SJCRH30 (cell line): ENCODE results near the gene SPSB1. TPM values are rescaled to one million over a fixed set of nuclear protein-coding genes. Genes with fewer than 3 reads are reported as not detected.

Experiments used
- DNase-seq, 2 experiments: peaks; one replicate each; pipeline ENCODE4 v3.0.0-alpha.2; 2015 to 2020
- H3K27ac ChIP-seq: fragments of 250-450 bp; sonication (Bioruptor Pico); 2 replicates; pipeline ENCODE4 v1.5.1; 2020; ENCODE audit warnings: mild to moderate bottlenecking, moderate library complexity
- H3K27me3 ChIP-seq: fragments of 250-450 bp; sonication (Bioruptor Pico); 2 replicates; pipeline ENCODE4 v1.5.1; 2020; ENCODE audit warnings: mild to moderate bottlenecking, moderate library complexity
- H3K36me3 ChIP-seq: fragments of 250-450 bp; sonication (Bioruptor Pico); 2 replicates; pipeline ENCODE4 v1.5.1; 2020; ENCODE audit warnings: mild to moderate bottlenecking, moderate library complexity
- H3K4me1 ChIP-seq: fragments of 250-450 bp; sonication (Bioruptor Pico); 2 replicates; pipeline ENCODE4 v1.5.1; 2020; ENCODE audit warnings: mild to moderate bottlenecking, moderate library complexity
- H3K4me3 ChIP-seq: fragments of 250-450 bp; sonication (Bioruptor Pico); 2 replicates; pipeline ENCODE4 v1.5.1; 2020; ENCODE audit warnings: mild to moderate bottlenecking, moderate library complexity
- H3K9me3 ChIP-seq: fragments of 250-450 bp; sonication (Bioruptor Pico); replicated peaks from 2 replicates; pipeline ENCODE4 v1.5.1; 2020; ENCODE audit warnings: mild to moderate bottlenecking, moderate library complexity
- total RNA-seq: library from RNA; depleted of rRNA; stranded (reverse); fragments of >200 nt; shearing (Covaris generic); gene quantifications from 2 replicates; pipeline ENCODE4 v1.2.3, GENCODE V29; 2014

SPSB1 gene
- total RNA-seq, 1 experiment from 2014 or later: 0.43 TPM

- Histone ChIP-seq H3K27me3 (no peaks in the 10 kb centered on the region; the same call in 1 of the 2 replicates), H3K36me3 (no peaks in the 10 kb centered on the region), H3K4me1 (peaks cover 13% of the 10 kb centered on the region), H3K4me3 (no peak overlapping the region), H3K27ac (no peak overlapping the region), H3K9me3 (no peaks in the 10 kb centered on the region)
- peak in 1 of 2 experiments; percentile 42 for DNase-seq
These were observed 11.4 kb upstream of the SPSB1 start for GRCh38 chr1:9281071-9281827.

GRCh38 chr1:9281908-9282695 lies 10.6 kb upstream of the SPSB1 start:
- Histone ChIP-seq H3K27me3 (no peaks in the 10 kb centered on the region; the same call in 1 of the 2 replicates), H3K27ac (no peak overlapping the region), H3K4me1 (peaks cover 13% of the 10 kb centered on the region), H3K4me3 (no peak overlapping the region), H3K36me3 (no peaks in the 10 kb centered on the region), H3K9me3 (no peaks in the 10 kb centered on the region)
- DNase-seq: peak in 1 of 2 experiments; percentile 44

GRCh38 chr1:9282696-9282955 lies 10.1 kb upstream of the SPSB1 start:
- peaks cover 13% of the 10 kb centered on the region for H3K4me1 ChIP-seq
- no peaks in the 10 kb centered on the region; the same call in 1 of the 2 replicates for H3K27me3 ChIP-seq
- no peak overlapping the region for H3K4me3 ChIP-seq
- no peak for DNase-seq
- no peaks in the 10 kb centered on the region for H3K36me3 ChIP-seq
- no peaks in the 10 kb centered on the region; the same call in 1 of the 2 replicates for H3K9me3 ChIP-seq
- H3K27ac ChIP-seq: no peak overlapping the region

- H3K36me3 ChIP-seq: no peaks in the 10 kb centered on the region
- H3K9me3 ChIP-seq: peaks cover 9% of the 10 kb centered on the region
- no peak for DNase-seq
- H3K27ac ChIP-seq: no peak overlapping the region
- no peak overlapping the region for H3K4me3 ChIP-seq
- peaks cover 13% of the 10 kb centered on the region for H3K4me1 ChIP-seq
- H3K27me3 ChIP-seq: no peaks in the 10 kb centered on the region; the same call in 1 of the 2 replicates
These were observed 8.6 kb upstream of the SPSB1 start for GRCh38 chr1:9284061-9284460.

GRCh38 chr1:9286556-9286955 lies 6.1 kb upstream of the SPSB1 start:
- H3K27me3 ChIP-seq: peaks cover under 1% of the 10 kb centered on the region
- peaks cover 3% of the 10 kb centered on the region; the same call in 1 of the 2 replicates for H3K4me1 ChIP-seq
- H3K4me3 ChIP-seq: no peak overlapping the region
- no peak for DNase-seq
- no peak overlapping the region for H3K27ac ChIP-seq
- no peaks in the 10 kb centered on the region for H3K36me3 ChIP-seq
- H3K9me3 ChIP-seq: peaks cover 16% of the 10 kb centered on the region

- DNase-seq: peak; percentile 68 to 77
- H3K4me3 ChIP-seq: no peak overlapping the region
- H3K4me1 ChIP-seq: no peaks in the 10 kb centered on the region
These were observed 3.6 kb upstream of the SPSB1 start for GRCh38 chr1:9289090-9289534.

GRCh38 chr1:9289711-9290485 lies 2.8 kb upstream of the SPSB1 start:
- Histone ChIP-seq H3K4me1 (no peaks in the 10 kb centered on the region), H3K27ac (no peak overlapping the region), H3K36me3 (no peaks in the 10 kb centered on the region), H3K4me3 (no peak overlapping the region), H3K9me3 (peaks cover 16% of the 10 kb centered on the region), H3K27me3 (peaks cover 18% of the 10 kb centered on the region)
- DNase-seq: no peak

More at GRCh38 chr1:9289090-9289534, 3.6 kb upstream of the SPSB1 start:
- H3K9me3 ChIP-seq: peaks cover 16% of the 10 kb centered on the region
- H3K36me3 ChIP-seq: no peaks in the 10 kb centered on the region
- H3K27me3 ChIP-seq: peaks cover 15% of the 10 kb centered on the region
- H3K27ac ChIP-seq: no peak overlapping the region

GRCh38 chr1:9291914-9292360 lies 757 bp upstream of the SPSB1 start:
- Histone ChIP-seq H3K27ac (no peak overlapping the region), H3K4me3 (no peak overlapping the region), H3K9me3 (peaks cover 16% of the 10 kb centered on the region), H3K36me3 (no peaks in the 10 kb centered on the region), H3K4me1 (no peaks in the 10 kb centered on the region), H3K27me3 (peaks cover 18% of the 10 kb centered on the region)
- DNase-seq: no peak

GRCh38 chr1:9293241-9293532 lies 493 bp downstream of the SPSB1 start:
- H3K27ac ChIP-seq: no peak overlapping the region
- peaks cover 18% of the 10 kb centered on the region for H3K27me3 ChIP-seq
- peaks cover 16% of the 10 kb centered on the region for H3K9me3 ChIP-seq
- H3K4me3 ChIP-seq: peak overlapping the region; percentile 46
- DNase-seq: no peak
- no peaks in the 10 kb centered on the region for H3K36me3 ChIP-seq
- H3K4me1 ChIP-seq: no peaks in the 10 kb centered on the region

GRCh38 chr1:9293533-9294404 lies 1.1 kb downstream of the SPSB1 start:
- Histone ChIP-seq H3K27me3 (peaks cover 18% of the 10 kb centered on the region), H3K9me3 (peaks cover 10% of the 10 kb centered on the region), H3K4me1 (no peaks in the 10 kb centered on the region), H3K4me3 (peak overlapping the region; percentile 46), H3K36me3 (no peaks in the 10 kb centered on the region), H3K27ac (no peak overlapping the region)
- no peak for DNase-seq

GRCh38 chr1:9294405-9294773 lies 1.7 kb downstream of the SPSB1 start:
- DNase-seq: no peak
- H3K27ac ChIP-seq: no peak overlapping the region

GRCh38 chr1:9294910-9295636 lies 2.4 kb downstream of the SPSB1 start:
- no peaks in the 10 kb centered on the region for H3K36me3 ChIP-seq
- H3K9me3 ChIP-seq: no peaks in the 10 kb centered on the region
- DNase-seq: no peak
- H3K27ac ChIP-seq: no peak overlapping the region
- peaks cover 18% of the 10 kb centered on the region for H3K27me3 ChIP-seq
- no peaks in the 10 kb centered on the region for H3K4me1 ChIP-seq
- H3K4me3 ChIP-seq: no peak overlapping the region

More at GRCh38 chr1:9294405-9294773, 1.7 kb downstream of the SPSB1 start:
- no peaks in the 10 kb centered on the region for H3K4me1 ChIP-seq
- peaks cover 4% of the 10 kb centered on the region for H3K9me3 ChIP-seq
- H3K4me3 ChIP-seq: no peak overlapping the region
- H3K27me3 ChIP-seq: peaks cover 18% of the 10 kb centered on the region
- H3K36me3 ChIP-seq: no peaks in the 10 kb centered on the region

- Histone ChIP-seq H3K36me3 (no peaks in the 10 kb centered on the region), H3K4me3 (no peak overlapping the region), H3K27me3 (peaks cover 18% of the 10 kb centered on the region), H3K9me3 (no peaks in the 10 kb centered on the region), H3K4me1 (no peaks in the 10 kb centered on the region), H3K27ac (no peak overlapping the region)
- no peak for DNase-seq
These were observed 3.2 kb downstream of the SPSB1 start for GRCh38 chr1:9295884-9296283.

GRCh38 chr1:9296850-9297249 lies 4.2 kb downstream of the SPSB1 start:
- peaks cover 15% of the 10 kb centered on the region for H3K27me3 ChIP-seq
- no peak overlapping the region for H3K4me3 ChIP-seq
- H3K9me3 ChIP-seq: no peaks in the 10 kb centered on the region
- no peaks in the 10 kb centered on the region for H3K4me1 ChIP-seq
- DNase-seq: no peak
- H3K36me3 ChIP-seq: no peaks in the 10 kb centered on the region
- H3K27ac ChIP-seq: no peak overlapping the region
